ENCODE results near the gene SUPT4H1. TPM values are rescaled to one million over a fixed set of nuclear protein-coding genes. Genes with fewer than 3 reads are reported as not detected.

The SUPT4H1 gene
- total RNA-seq, 5 donors from 2014 or later (not counting 1 experiment from before 2014, with no cell fraction given), result 40.5 to 77.3 (median 63.2) TPM

- ATAC-seq (replicated peaks in 1 of 4), result no peak
- Histone ChIP-seq H3K27me3 (replicated peaks in 1 of 2; ENCODE audit: control insufficient read depth in 2 of 2, extremely low read depth in 1 of 2, insufficient read depth in 2 of 2, low read length in 1 of 2) (no peaks in the 10 kb centered on the region), H3K36me3 (ENCODE audit: control insufficient read depth in 2 of 2, extremely low read depth in 1 of 2, insufficient read depth in 1 of 2, low read length in 1 of 2) (peaks cover 8 to 21% of the 10 kb centered on the region in 2 donors), H3K4me1 (ENCODE audit: control insufficient read depth in 1 of 2, extremely low read depth in 1 of 2, insufficient read depth in 2 of 2, low read length in 2 of 2) (peaks cover 21 to 68% of the 10 kb centered on the region in 2 experiments), H3K9me3 (no peaks in the 10 kb centered on the region), H3K4me3 (ENCODE audit: control insufficient read depth in 1 of 2, extremely low read depth in 1 of 2, low read length in 1 of 2) (peak overlapping the region; percentile 90 to 100), H3K27ac (ENCODE audit: low read length) (peak overlapping the region; percentile 97)
- CTCF ChIA-PET, result interaction anchor here (1.5 to 2.9 kb wide), 2 partner anchors 14 kb away, joined by 3 to 19 read pairs; no protein-coding TSS in a partner anchor
- no peaks in the 10 kb centered on the region for H3K27me3 Mint-ChIP-seq
- 2% methylated on average over 6 of the region's 10 CpGs for WGBS (ENCODE audit: insufficient coverage)
- peak overlapping the region; percentile 96 to 99 for H3K27ac Mint-ChIP-seq
- DNase-seq, result peak in 3 of 35 experiments; percentile 34 to 41 (median 41)
- H3K9me3 Mint-ChIP-seq, result no peaks in the 10 kb centered on the region
- H3K36me3 Mint-ChIP-seq, result peaks cover 22% of the 10 kb centered on the region
- POLR2A ChIA-PET, result interaction anchor here (0.6 to 3.2 kb wide), 3 partner anchors 14 to 825 kb away, joined by 3 to 23 read pairs (median 14); partner anchors contain the start of gene SKA2 (in 1 of the 2)
- peaks cover 58 to 78% (median 62%) of the 10 kb centered on the region in 3 donors for H3K4me1 Mint-ChIP-seq
- peak overlapping the region; percentile 99 to 100 (median 100) for H3K4me3 Mint-ChIP-seq
Observed at GRCh38 chr17:58330538-58330996, 21.4 kb downstream of the SUPT4H1 start.

- Mint-ChIP-seq H3K4me3 (peak overlapping the region; percentile 99 to 100 (median 100)), H3K36me3 (peaks cover 22% of the 10 kb centered on the region), H3K4me1 (peaks cover 57 to 78% (median 60%) of the 10 kb centered on the region in 3 donors), H3K9me3 (no peaks in the 10 kb centered on the region), H3K27me3 (no peaks in the 10 kb centered on the region), H3K27ac (peak overlapping the region; percentile 96 to 99)
- Histone ChIP-seq H3K4me3 (ENCODE audit: control insufficient read depth in 1 of 2, extremely low read depth in 1 of 2, low read length in 1 of 2) (peak overlapping the region; percentile 90 to 100), H3K4me1 (ENCODE audit: control insufficient read depth in 1 of 2, extremely low read depth in 1 of 2, insufficient read depth in 2 of 2, low read length in 2 of 2) (peaks cover 19 to 68% of the 10 kb centered on the region in 2 experiments), H3K27me3 (replicated peaks in 1 of 2; ENCODE audit: control insufficient read depth in 2 of 2, extremely low read depth in 1 of 2, insufficient read depth in 2 of 2, low read length in 1 of 2) (no peaks in the 10 kb centered on the region), H3K9me3 (no peaks in the 10 kb centered on the region), H3K36me3 (ENCODE audit: control insufficient read depth in 2 of 2, extremely low read depth in 1 of 2, insufficient read depth in 1 of 2, low read length in 1 of 2) (peaks cover 8 to 21% of the 10 kb centered on the region in 2 donors), H3K27ac (ENCODE audit: low read length) (peak overlapping the region; percentile 97)
- POLR2A ChIA-PET, result interaction anchor here (2.9 to 3.2 kb wide), 2 partner anchors 14 to 15 kb away, joined by 14 to 23 read pairs; no protein-coding TSS in a partner anchor
- CTCF ChIA-PET, result interaction anchor here (1.5 to 2.9 kb wide), 2 partner anchors 14 to 15 kb away, joined by 3 to 19 read pairs; no protein-coding TSS in a partner anchor
- ATAC-seq (replicated peaks in 1 of 4), result peak; percentile 2 to 13 (median 2)
- WGBS (ENCODE audit: insufficient coverage), result 0% methylated on average over 3 of the region's 4 CpGs
- DNase-seq, result peak in 7 of 35 experiments; percentile 18 to 63 (median 31)
Observed at GRCh38 chr17:58329810-58330537, 22.0 kb downstream of the SUPT4H1 start.

DNA sequence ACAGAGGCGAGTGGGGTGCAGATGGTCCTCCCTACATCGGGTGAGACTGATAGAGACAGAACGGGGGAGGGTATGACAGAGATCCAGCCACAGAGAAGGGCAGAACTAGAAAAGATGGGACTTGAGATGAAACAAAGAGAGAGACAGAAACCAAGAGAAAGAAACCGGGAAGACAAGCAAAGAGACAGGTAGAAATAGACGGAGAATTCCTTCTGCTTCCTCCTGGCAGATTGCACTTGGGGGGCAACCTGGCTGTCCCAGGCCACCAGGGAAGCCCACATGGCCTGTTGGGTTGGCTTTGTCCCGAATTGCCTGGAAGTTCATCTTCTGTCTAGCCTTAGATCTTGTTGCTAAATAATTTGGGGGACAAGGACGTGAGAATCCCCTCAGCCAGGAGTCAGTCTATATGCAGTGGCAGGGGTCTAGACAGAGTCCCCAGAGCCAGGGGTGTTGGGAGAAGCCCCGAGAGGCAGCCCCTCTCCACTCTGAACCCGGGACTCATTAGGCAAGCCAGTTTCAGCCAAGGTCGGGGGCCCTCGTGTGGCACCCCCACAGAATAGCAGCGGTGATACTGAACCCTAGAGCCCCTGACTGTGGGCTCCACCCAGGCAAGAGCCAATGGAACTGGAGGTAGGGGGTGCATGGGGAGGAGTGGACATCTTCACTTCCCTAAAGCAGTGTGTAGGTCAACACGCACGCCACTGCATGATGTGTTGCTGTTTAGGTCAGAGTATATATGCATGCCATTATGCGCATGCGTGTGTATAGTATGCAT lies 22.8 kb downstream of the SUPT4H1 start:
- Histone ChIP-seq H3K4me3 (ENCODE audit: control insufficient read depth in 1 of 2, extremely low read depth in 1 of 2, low read length in 1 of 2) (peak overlapping the region; percentile 57 to 90), H3K4me1 (ENCODE audit: control insufficient read depth in 1 of 2, extremely low read depth in 1 of 2, insufficient read depth in 2 of 2, low read length in 2 of 2) (peaks cover 13 to 67% of the 10 kb centered on the region in 2 experiments), H3K27ac (ENCODE audit: low read length) (peak overlapping the region; percentile 50), H3K36me3 (ENCODE audit: control insufficient read depth in 2 of 2, extremely low read depth in 1 of 2, insufficient read depth in 1 of 2, low read length in 1 of 2) (peaks cover 10 to 21% of the 10 kb centered on the region in 2 donors), H3K27me3 (replicated peaks in 1 of 2; ENCODE audit: control insufficient read depth in 2 of 2, extremely low read depth in 1 of 2, insufficient read depth in 2 of 2, low read length in 1 of 2) (no peaks in the 10 kb centered on the region), H3K9me3 (no peaks in the 10 kb centered on the region)
- no peaks in the 10 kb centered on the region for H3K9me3 Mint-ChIP-seq
- ChIA-PET POLR2A (interaction anchor here in 1 of 2 donors (1.0 to 1.8 kb wide), 2 partner anchors 12 to 15 kb away, joined by 3 to 9 read pairs; no protein-coding TSS in a partner anchor), CTCF (interaction anchor here (1.5 to 3.4 kb wide), 4 partner anchors 8 to 16 kb away, joined by 3 to 38 read pairs (median 6); no protein-coding TSS in a partner anchor)
- peak overlapping the region; percentile 99 to 100 (median 100) for H3K4me3 Mint-ChIP-seq
- H3K27ac Mint-ChIP-seq, result peak overlapping the region; percentile 93 to 96
- DNase-seq (peak; percentile 49 to 80 (median 62)), ATAC-seq (replicated peaks in 1 of 4) (peak; percentile 11 to 41 (median 22))
- H3K4me1 Mint-ChIP-seq, result peaks cover 50 to 72% (median 55%) of the 10 kb centered on the region in 3 donors
- H3K27me3 Mint-ChIP-seq, result no peaks in the 10 kb centered on the region
- WGBS (ENCODE audit: insufficient coverage), result 0% methylated on average over 3 of the region's 16 CpGs
- peaks cover 22% of the 10 kb centered on the region for H3K36me3 Mint-ChIP-seq

- Mint-ChIP-seq H3K9me3 (no peaks in the 10 kb centered on the region), H3K4me3 (peak within 1 kb of the TSS; percentile 99 to 100 (median 100)), H3K27me3 (no peaks in the 10 kb centered on the region), H3K27ac (peak within 1 kb of the TSS; percentile 93 to 96), H3K4me1 (peaks cover 44 to 67% (median 51%) of the 10 kb centered on the region in 3 donors), H3K36me3 (peaks cover 22% of the 10 kb centered on the region)
- H3K36me3 ChIP-seq (ENCODE audit: control insufficient read depth in 2 of 2, extremely low read depth in 1 of 2, insufficient read depth in 1 of 2, low read length in 1 of 2), result peaks cover 10 to 21% of the 10 kb centered on the region in 2 donors
- H3K9me3 ChIP-seq, result no peaks in the 10 kb centered on the region
- peak in 32 of 35 experiments; percentile 30 to 85 (median 56) for DNase-seq
- H3K27me3 ChIP-seq (replicated peaks in 1 of 2; ENCODE audit: control insufficient read depth in 2 of 2, extremely low read depth in 1 of 2, insufficient read depth in 2 of 2, low read length in 1 of 2), result peaks cover 0 to 2% of the 10 kb centered on the region in 2 experiments
- POLR2A ChIA-PET, result interaction anchor here (0.9 to 1.8 kb wide), 7 partner anchors 9 to 23 kb away, joined by 3 to 9 read pairs (median 5); partner anchors contain the start of gene SUPT4H1 (in 1 of the 2)
- WGBS (ENCODE audit: insufficient coverage), result 0% methylated on average over 14 of the region's 23 CpGs
- CTCF ChIA-PET, result interaction anchor here (0.5 to 3.4 kb wide), 9 partner anchors 9 to 1035 kb away, joined by 3 to 38 read pairs (median 6); no protein-coding TSS in a partner anchor
- peak within 1 kb of the TSS; percentile 57 to 90 for H3K4me3 ChIP-seq (ENCODE audit: control insufficient read depth in 1 of 2, extremely low read depth in 1 of 2, low read length in 1 of 2)
- ATAC-seq (replicated peaks in 1 of 4), result peak; percentile 6 to 23 (median 16)
- H3K27ac ChIP-seq (ENCODE audit: low read length), result peak within 1 kb of the TSS; percentile 50
- peaks cover 11 to 65% of the 10 kb centered on the region in 2 experiments for H3K4me1 ChIP-seq (ENCODE audit: control insufficient read depth in 1 of 2, extremely low read depth in 1 of 2, insufficient read depth in 2 of 2, low read length in 2 of 2)
Observed at GRCh38 chr17:58328195-58329034, 23.6 kb downstream of the SUPT4H1 start, which contains the start of gene TSPOAP1. TSPOAP1 (minus strand) TSS chr17:58328795; CDS start chr17:58327920, 875 bp downstream.

Data from T-cell (primary cell).